Immature natural killer cell (primary cell): ENCODE results near the gene ZNF493. TPM values are rescaled to one million over a fixed set of nuclear protein-coding genes. Genes with fewer than 3 reads are reported as not detected.
A peak's percentile ranks its signal among the peaks of the same experiment; 100 is the strongest.

Experiments
- DNase-seq, 3 donors: peaks; one replicate each; pipeline ENCODE4 v3.0.0; 2022; ENCODE audit warnings: mixed read lengths in 1 of 3
- H3K27ac Mint-ChIP-seq, 6 donors: one replicate each; pipeline ENCODE4 v1.8.0; 2020; ENCODE audit warnings: mixed read lengths in 6 of 6, mild to moderate bottlenecking in 5 of 6, inconsistent platforms in 4 of 6, moderate library complexity in 3 of 6
- H3K27me3 Mint-ChIP-seq, 3 donors: one replicate each; pipeline ENCODE4 v1.8.0; 2020 to 2021; ENCODE audit warnings: low read depth in 3 of 3, mild to moderate bottlenecking in 3 of 3, mixed read lengths in 3 of 3, moderate library complexity in 3 of 3, inconsistent platforms in 1 of 3
- H3K36me3 Mint-ChIP-seq, 3 donors: one replicate each; pipeline ENCODE4 v1.8.0; 2020; ENCODE audit warnings: mixed read lengths in 3 of 3, inconsistent platforms in 2 of 3, mild to moderate bottlenecking in 2 of 3
- H3K4me1 Mint-ChIP-seq, 2 donors: one replicate each; pipeline ENCODE4 v1.8.0; 2020; ENCODE audit warnings: inconsistent platforms in 2 of 2, mild to moderate bottlenecking in 2 of 2, mixed read lengths in 2 of 2, moderate library complexity in 1 of 2
- H3K4me3 Mint-ChIP-seq, 5 donors: one replicate each; pipeline ENCODE4 v1.8.0; 2020; ENCODE audit warnings: mild to moderate bottlenecking in 5 of 5, mixed read lengths in 5 of 5, inconsistent platforms in 3 of 5, moderate library complexity in 3 of 5
- H3K9me3 Mint-ChIP-seq, 6 donors: one replicate each; pipeline ENCODE4 v1.8.0; 2020; ENCODE audit warnings: mild to moderate bottlenecking in 6 of 6, mixed read lengths in 6 of 6, inconsistent platforms in 4 of 6, moderate library complexity in 3 of 6
- polyA plus RNA-seq, 3 donors: library from polyadenylated mRNA; unstranded; fragments of 300-500 nt; fragmentation: Illumina TruSeq; gene quantifications; one replicate each; pipeline ENCODE4 v1.2.3, GENCODE V29; 2021

Gene ZNF493
- polyA plus RNA-seq, 3 donors from 2014 or later, result 17.0 to 24.0 (median 18.3) TPM

GRCh38 chr19:21474671-21475181 lies 77.8 kb downstream of the ZNF493 start:
- H3K27me3 Mint-ChIP-seq, result peaks cover 2 to 4% (median 4%) of the 10 kb centered on the region in 3 donors
- H3K9me3 Mint-ChIP-seq, result peaks cover 0 to 2% (median 0%) of the 10 kb centered on the region in 6 donors
- peak; percentile 68 to 78 (median 74) for DNase-seq
- peak overlapping the region; percentile 63 to 80 (median 68) for H3K4me3 Mint-ChIP-seq
- H3K27ac Mint-ChIP-seq, result no peak overlapping the region
- H3K4me1 Mint-ChIP-seq, result peaks cover 6 to 10% of the 10 kb centered on the region in 2 donors
- H3K36me3 Mint-ChIP-seq, result no peaks in the 10 kb centered on the region

Other genes with a start within 250 kb of the ZNF493 start
- 1 to 10 TPM; 4.7 to 8.7 (median 8.0) TPM for gene ZNF708, start 67.7 kb upstream of the ZNF493 start, polyA plus RNA-seq
- gene ZNF738, start 38.1 kb upstream of the ZNF493 start, polyA plus RNA-seq, result 1 to 10 TPM; 3.1 to 4.5 (median 3.2) TPM
- 10 to 100 TPM; 13.1 to 26.4 (median 17.0) TPM for gene ZNF429, start 108.5 kb downstream of the ZNF493 start, polyA plus RNA-seq